H9 (cell line): Measurements from ENCODE around the gene GTF3C1. TPM values are rescaled to one million over a fixed set of nuclear protein-coding genes. Genes with fewer than 3 reads are reported as not detected.

Source experiments
- DNase-seq: peaks from one replicate; pipeline ENCODE4 v3.0.0-alpha.2; 2017
- H2AFZ ChIP-seq: one replicate; pipeline ENCODE4 v1.6.1; 2013; ENCODE audit warnings: mild to moderate bottlenecking, low read length, control low read depth, moderate library complexity
- H2AK5ac ChIP-seq: 2 replicates; pipeline ENCODE4 v1.6.1; 2013; ENCODE audit warnings: low read length, control low read depth, mixed read lengths; ENCODE audit not compliant: insufficient read length
- H2BK120ac ChIP-seq: one replicate; pipeline ENCODE4 v1.6.1; 2013; ENCODE audit warnings: low read depth, mild to moderate bottlenecking, low read length, control low read depth, inconsistent platforms; ENCODE audit not compliant: poor library complexity, severe bottlenecking
- H2BK12ac ChIP-seq: 2 replicates; pipeline ENCODE4 v1.6.1; 2013; ENCODE audit warnings: low read length, control low read depth, mixed read lengths, low read depth; ENCODE audit not compliant: insufficient read length
- H2BK15ac ChIP-seq: 2 replicates; pipeline ENCODE4 v1.6.1; 2013; ENCODE audit warnings: low read depth, low read length, control low read depth
- H2BK20ac ChIP-seq: one replicate; pipeline ENCODE4 v1.6.1; 2013; ENCODE audit warnings: low read depth, mild to moderate bottlenecking, low read length, control low read depth, inconsistent platforms; ENCODE audit not compliant: poor library complexity, severe bottlenecking
- H2BK5ac ChIP-seq: 2 replicates; pipeline ENCODE4 v1.6.1; 2013; ENCODE audit warnings: low read length, control low read depth, mixed read lengths; ENCODE audit not compliant: insufficient read length
- H3K14ac ChIP-seq: 2 replicates; pipeline ENCODE4 v1.6.1; 2013; ENCODE audit warnings: low read length, control low read depth; ENCODE audit not compliant: insufficient read depth
- H3K18ac ChIP-seq: 2 replicates; pipeline ENCODE4 v1.6.1; 2013; ENCODE audit warnings: low read depth, mild to moderate bottlenecking, mixed read lengths, low read length, control low read depth; ENCODE audit not compliant: insufficient read length
- H3K23ac ChIP-seq: 2 replicates; pipeline ENCODE4 v1.6.1; 2013; ENCODE audit warnings: low read length, control low read depth, mixed read lengths, low read depth; ENCODE audit not compliant: insufficient read length
- H3K23me2 ChIP-seq: 2 replicates; pipeline ENCODE4 v1.6.1; 2013; ENCODE audit warnings: low read depth, mild to moderate bottlenecking, mixed read lengths, low read length, control low read depth; ENCODE audit not compliant: insufficient read length, poor library complexity, severe bottlenecking
- H3K27ac ChIP-seq: 2 replicates; pipeline ENCODE4 v1.5.1; 2013; ENCODE audit warnings: low read length, control low read depth, mixed read lengths, low read depth; ENCODE audit not compliant: insufficient read length
- H3K27me3 ChIP-seq: 2 replicates; pipeline ENCODE4 v1.6.1; 2013; ENCODE audit warnings: low read length, control low read depth, inconsistent platforms; ENCODE audit not compliant: insufficient read depth
- H3K4ac ChIP-seq: 2 replicates; pipeline ENCODE4 v1.6.1; 2013; ENCODE audit warnings: low read depth, mild to moderate bottlenecking, control low read depth, inconsistent platforms, low read length, moderate library complexity
- H3K4me1 ChIP-seq: 2 replicates; pipeline ENCODE4 v1.6.1; 2013; ENCODE audit warnings: low read length, control low read depth, inconsistent platforms; ENCODE audit not compliant: insufficient read depth
- H3K4me2 ChIP-seq: 2 replicates; pipeline ENCODE4 v1.6.1; 2013; ENCODE audit warnings: low read length, control low read depth, mixed read lengths; ENCODE audit not compliant: insufficient read length, insufficient read depth
- H3K56ac ChIP-seq: 2 replicates; pipeline ENCODE4 v1.6.1; 2013; ENCODE audit warnings: low read depth, mild to moderate bottlenecking, mixed read lengths, low read length, control low read depth; ENCODE audit not compliant: insufficient read length
- H3K79me1 ChIP-seq: 2 replicates; pipeline ENCODE4 v1.6.1; 2013; ENCODE audit warnings: low read depth, mild to moderate bottlenecking, moderate library complexity, low read length, control low read depth, inconsistent platforms; ENCODE audit not compliant: insufficient read depth, poor library complexity, severe bottlenecking
- H3K79me2 ChIP-seq: 2 replicates; pipeline ENCODE4 v1.6.1; 2013; ENCODE audit warnings: low read length, control low read depth, inconsistent platforms; ENCODE audit not compliant: insufficient read depth
- H3K9ac ChIP-seq: 2 replicates; pipeline ENCODE4 v1.6.1; 2013; ENCODE audit warnings: low read length, control low read depth, mixed read lengths; ENCODE audit not compliant: insufficient read length; ENCODE audit errors: extremely low read depth
- H3K9me3 ChIP-seq: one replicate; pipeline ENCODE4 v1.6.1; 2013; ENCODE audit warnings: low read depth, low read length, inconsistent platforms; ENCODE audit not compliant: control insufficient read depth
- H3T11ph ChIP-seq: one replicate; pipeline ENCODE4 v1.6.1; 2013; ENCODE audit warnings: mild to moderate bottlenecking, low read length, control low read depth, inconsistent platforms
- H4K20me1 ChIP-seq: one replicate; pipeline ENCODE4 v1.6.1; 2013; ENCODE audit not compliant: control insufficient read depth, insufficient read length, insufficient read depth
- H4K5ac ChIP-seq: 2 replicates; pipeline ENCODE4 v1.6.1; 2013; ENCODE audit warnings: low read depth, mild to moderate bottlenecking, mixed read lengths, low read length, control low read depth; ENCODE audit not compliant: insufficient read length
- H4K8ac ChIP-seq: replicated peaks from 2 replicates; pipeline ENCODE4 v1.6.1; 2013; ENCODE audit warnings: low read length, control low read depth, mixed read lengths, low read depth; ENCODE audit not compliant: insufficient read length
- H4K91ac ChIP-seq: 2 replicates; pipeline ENCODE4 v1.6.1; 2013; ENCODE audit warnings: low read depth, mild to moderate bottlenecking, moderate library complexity, mixed read lengths, low read length, control low read depth; ENCODE audit not compliant: insufficient read length
- H3K27ac Mint-ChIP-seq, 3 experiments: 2 replicates in 2 of 3; 3 replicates in 1 of 3; pipeline ENCODE4 v1.8.0; 2020 to 2021; ENCODE audit warnings: mixed read lengths in 3 of 3, mild to moderate bottlenecking in 1 of 3, moderate library complexity in 1 of 3
- H3K27me3 Mint-ChIP-seq: 2 replicates; pipeline ENCODE4 v1.8.0; 2021; ENCODE audit warnings: low read depth, mild to moderate bottlenecking, moderate library complexity, mixed read lengths
- H3K36me3 Mint-ChIP-seq, 3 experiments: 2 replicates in 2 of 3; 3 replicates in 1 of 3; pipeline ENCODE4 v1.8.0; 2020 to 2021; ENCODE audit warnings: low read depth in 3 of 3, mixed read lengths in 3 of 3; ENCODE audit not compliant: insufficient read depth in 1 of 3
- H3K4me1 Mint-ChIP-seq, 2 experiments: 2 replicates each; pipeline ENCODE4 v1.8.0; 2020; ENCODE audit warnings: mixed read lengths in 2 of 2
- H3K4me3 Mint-ChIP-seq, 2 experiments: 2 replicates in 1 of 2; 3 replicates in 1 of 2; pipeline ENCODE4 v1.8.0; 2020 to 2021; ENCODE audit warnings: mild to moderate bottlenecking in 2 of 2, mixed read lengths in 2 of 2, moderate library complexity in 1 of 2
- H3K9me3 Mint-ChIP-seq, 2 experiments: 2 replicates in 1 of 2; 3 replicates in 1 of 2; pipeline ENCODE4 v1.8.0; 2020; ENCODE audit warnings: mild to moderate bottlenecking in 2 of 2, mixed read lengths in 2 of 2, moderate library complexity in 1 of 2
- CTCF ChIP-seq: fragments of 200-600 bp; sonication (generic); conservative IDR thresholded peaks from 3 replicates; pipeline ENCODE4 v1.8.0; 2021; ENCODE audit warnings: antibody characterized with exemption, mild to moderate bottlenecking
- WGBS: extraction: QIAGEN DNeasy Blood & Tissue Kit; methylation state at CpG from one replicate; pipeline ENCODE4 v1.1.7; 2013; ENCODE audit warnings: missing lambda C conversion rate, low lambda C conversion rate, mixed read lengths; ENCODE audit not compliant: insufficient read length; ENCODE audit errors: extremely low coverage; 5-methylcytosine and 5-hydroxymethylcytosine counted together
- total RNA-seq: library from RNA; stranded (reverse); gene quantifications from 2 replicates; pipeline ENCODE4 v1.2.1, GENCODE V29; 2021

GTF3C1 gene
- total RNA-seq, 1 experiment from 2014 or later, result 113 TPM

DNA sequence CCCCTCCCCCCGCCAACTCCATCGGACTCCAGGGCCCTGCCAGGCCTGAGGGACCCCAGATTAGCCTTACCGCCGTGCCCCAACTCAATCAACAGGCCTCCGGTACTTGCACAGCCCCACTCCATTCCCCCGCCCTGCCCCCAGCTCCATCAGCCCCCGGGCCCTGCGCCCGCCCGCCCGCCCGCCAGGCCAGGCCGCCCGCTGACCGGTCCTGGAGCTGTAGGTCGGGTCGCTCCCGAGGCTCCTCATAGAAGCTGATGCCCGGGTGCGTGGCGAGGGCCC is 308 bp downstream of the GTF3C1 start:
- H3K4me1 ChIP-seq, result no peaks in the 10 kb centered on the region
- H3K4me2 ChIP-seq, result peak overlapping the region; percentile 92
- H3K27ac ChIP-seq, result no peak overlapping the region
- no peak overlapping the region for H3K23ac ChIP-seq
- no peak overlapping the region for H4K91ac ChIP-seq
- Mint-ChIP-seq H3K27ac (peak overlapping the region; percentile 76 to 94 (median 93)), H3K4me3 (peak overlapping the region; percentile 99 to 100), H3K36me3 (peaks cover 12 to 26% (median 24%) of the 10 kb centered on the region in 3 experiments; a peak in 6 of 7 replicates), H3K9me3 (no peaks in the 10 kb centered on the region), H3K27me3 (no peaks in the 10 kb centered on the region; the same call in 1 of the 2 replicates), H3K4me1 (peaks cover 11 to 25% of the 10 kb centered on the region in 2 experiments)
- H2AFZ ChIP-seq, result no peak overlapping the region
- peaks cover 3% of the 10 kb centered on the region for H3K23me2 ChIP-seq
- TF ChIP-seq CTCF, result no peak
- no peaks in the 10 kb centered on the region for H3K9me3 ChIP-seq
- DNase-seq, result no peak
- H2BK5ac ChIP-seq, result no peak overlapping the region
- no peak overlapping the region for H3T11ph ChIP-seq
- H4K8ac ChIP-seq, result no peak overlapping the region
- no peak overlapping the region for H2BK120ac ChIP-seq
- no peaks in the 10 kb centered on the region for H3K27me3 ChIP-seq
- no peak overlapping the region for H3K56ac ChIP-seq
- no CpG with 5 or more reads among the region's 21 CpGs for WGBS
- no peak overlapping the region for H3K14ac ChIP-seq
- H3K4ac ChIP-seq, result no peak overlapping the region
- peaks cover 13% of the 10 kb centered on the region for H3K79me1 ChIP-seq
- no peak overlapping the region for H2BK15ac ChIP-seq
- peak overlapping the region; percentile 22 for H3K18ac ChIP-seq
- H2BK12ac ChIP-seq, result no peak overlapping the region
- H2AK5ac ChIP-seq, result no peak overlapping the region
- H3K9ac ChIP-seq, result peak overlapping the region; percentile 69
- no peak overlapping the region for H4K5ac ChIP-seq
- H4K20me1 ChIP-seq, result no peaks in the 10 kb centered on the region
- no peak overlapping the region for H2BK20ac ChIP-seq
- H3K79me2 ChIP-seq, result peaks cover 13% of the 10 kb centered on the region; the same call in 1 of the 2 replicates
